ENCODE results near the gene CCDC24. TPM values are rescaled to one million over a fixed set of nuclear protein-coding genes. Genes with fewer than 3 reads are reported as not detected.

The CCDC24 gene
- total and polyA plus RNA-seq, 2 of the 13 experiments (the other 11 are each of a cell fraction or from before 2014, with no cell fraction given): 1.4 to 2.9 TPM

DNA sequence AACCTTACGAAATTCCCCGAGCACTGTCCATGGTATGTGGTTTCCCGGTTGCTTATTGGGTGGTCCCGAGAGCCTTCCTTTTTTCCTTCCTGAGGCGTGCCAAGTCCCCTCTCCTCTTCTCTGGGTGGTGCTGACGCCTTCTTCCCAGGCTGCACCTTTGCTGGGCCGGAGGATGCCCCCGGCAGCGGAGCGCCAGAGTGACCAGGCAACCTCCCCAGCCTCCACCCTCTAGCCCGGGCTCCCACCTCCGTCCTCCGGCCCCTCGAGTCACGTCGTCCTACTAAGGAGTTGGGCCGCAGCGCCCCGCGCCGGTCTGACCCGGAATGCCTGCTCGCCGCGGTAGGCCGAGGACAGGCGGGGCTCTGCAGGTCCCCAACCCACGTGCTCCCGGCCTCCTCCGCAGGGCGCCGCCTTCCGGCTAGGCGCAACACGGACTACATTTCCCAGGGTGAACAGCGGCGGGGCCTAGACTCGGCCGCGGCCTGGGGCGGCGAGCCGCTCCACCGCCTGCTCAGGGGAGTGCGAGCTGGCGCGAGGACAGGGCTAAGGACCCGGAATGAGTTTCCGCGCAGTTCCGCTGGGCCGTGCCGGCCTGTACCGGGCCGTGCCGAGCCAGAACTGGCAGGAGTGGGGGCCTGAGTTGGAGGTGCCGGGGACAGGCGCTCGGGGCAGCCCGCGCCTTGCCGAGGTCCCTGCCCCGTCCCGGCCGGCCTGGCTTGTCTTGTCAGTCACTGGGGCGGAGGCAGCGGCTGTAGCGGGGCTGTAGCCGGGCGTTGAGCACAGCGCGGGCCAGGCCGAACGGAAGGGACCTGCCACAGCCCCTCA, 45.0 kb upstream of the CCDC24 start, which contains the start of gene IPO13 (continued):
- peak; percentile 97 for TF ChIP-seq MEIS1 (CRISPR knock-in tag; IDR thresholded peaks at IDR 0.05; ENCODE audit: borderline replicate concordance)
- 0 out of 2 replicates have a peak, but pooled peaks have one; percentile 4 for TF ChIP-seq ZNF12 (CRISPR knock-in tag; IDR thresholded peaks at IDR 0.05)
- peak; percentile 58; the same call in 1 of the 2 replicates for TF ChIP-seq RXRB (CRISPR knock-in tag; IDR thresholded peaks at IDR 0.05; ENCODE audit: borderline replicate concordance)
- TF ChIP-seq ZNF773 (CRISPR knock-in tag; IDR thresholded peaks at IDR 0.05; ENCODE audit: borderline replicate concordance): no peak
- TF ChIP-seq THYN1 (CRISPR knock-in tag; IDR thresholded peaks at IDR 0.05; ENCODE audit: borderline replicate concordance, low read depth): no peak
- peak; percentile 88; the same call in 1 of the 2 replicates for TF ChIP-seq SIN3A (IDR thresholded peaks at IDR 0.05; ENCODE audit: borderline replicate concordance, low read depth, low read length)
- TF ChIP-seq HDAC2 (CRISPR knock-in tag; IDR thresholded peaks at IDR 0.05): peak; percentile 65
- TF ChIP-seq, protein P1, sequence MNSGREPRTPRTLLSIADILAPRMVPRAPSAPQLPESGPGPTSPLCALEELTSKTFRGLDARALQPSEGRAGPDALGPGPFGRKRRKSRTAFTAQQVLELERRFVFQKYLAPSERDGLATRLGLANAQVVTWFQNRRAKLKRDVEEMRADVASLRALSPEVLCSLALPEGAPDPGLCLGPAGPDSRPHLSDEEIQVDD (CRISPR knock-in tag; IDR thresholded peaks at IDR 0.05; ENCODE audit: borderline replicate concordance): no peak
- no peak for TF ChIP-seq TCF7L2 (IDR thresholded peaks at IDR 0.05; ENCODE audit: low read depth, low read length)
- peak; percentile 57; the same call in 1 of the 2 replicates for TF ChIP-seq ARHGAP35 (CRISPR knock-in tag; IDR thresholded peaks at IDR 0.05; ENCODE audit: borderline replicate concordance)
- no peak for TF ChIP-seq NFATC3 (CRISPR knock-in tag; IDR thresholded peaks at IDR 0.05)
- TF ChIP-seq SP1 (IDR thresholded peaks at IDR 0.05): no peak
- peak; percentile 60 for TF ChIP-seq SP1 (CRISPR knock-in tag; IDR thresholded peaks at IDR 0.05)
- peak; percentile 78; the same call in 1 of the 2 replicates for TF ChIP-seq ZNF598 (CRISPR knock-in tag; IDR thresholded peaks at IDR 0.05; ENCODE audit: borderline replicate concordance)
- TF ChIP-seq SP4 (CRISPR knock-in tag; IDR thresholded peaks at IDR 0.05): peak; percentile 89
- no peak for TF ChIP-seq ZNF879 (CRISPR knock-in tag; IDR thresholded peaks at IDR 0.05)
- TF ChIP-seq SMAD3 (CRISPR knock-in tag; IDR thresholded peaks at IDR 0.05): peak; percentile 88
- no peak; the same call in 1 of the 2 replicates for TF ChIP-seq ZFP90 (CRISPR knock-in tag; IDR thresholded peaks at IDR 0.05; ENCODE audit: borderline replicate concordance)
- TF ChIP-seq, protein P2, sequence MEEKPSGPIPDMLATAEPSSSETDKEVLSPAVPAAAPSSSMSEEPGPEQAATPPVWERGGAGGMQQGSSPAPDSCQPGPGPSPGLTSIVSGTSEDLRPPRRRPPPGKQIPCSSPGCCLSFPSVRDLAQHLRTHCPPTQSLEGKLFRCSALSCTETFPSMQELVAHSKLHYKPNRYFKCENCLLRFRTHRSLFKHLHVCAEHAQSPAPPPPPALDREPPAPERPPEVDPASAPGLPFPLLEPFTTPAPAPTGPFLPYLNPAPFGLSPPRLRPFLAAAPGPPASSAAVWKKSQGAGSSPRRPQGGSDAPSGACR (CRISPR knock-in tag; IDR thresholded peaks at IDR 0.05): peak; percentile 53
- TF ChIP-seq, protein P3, sequence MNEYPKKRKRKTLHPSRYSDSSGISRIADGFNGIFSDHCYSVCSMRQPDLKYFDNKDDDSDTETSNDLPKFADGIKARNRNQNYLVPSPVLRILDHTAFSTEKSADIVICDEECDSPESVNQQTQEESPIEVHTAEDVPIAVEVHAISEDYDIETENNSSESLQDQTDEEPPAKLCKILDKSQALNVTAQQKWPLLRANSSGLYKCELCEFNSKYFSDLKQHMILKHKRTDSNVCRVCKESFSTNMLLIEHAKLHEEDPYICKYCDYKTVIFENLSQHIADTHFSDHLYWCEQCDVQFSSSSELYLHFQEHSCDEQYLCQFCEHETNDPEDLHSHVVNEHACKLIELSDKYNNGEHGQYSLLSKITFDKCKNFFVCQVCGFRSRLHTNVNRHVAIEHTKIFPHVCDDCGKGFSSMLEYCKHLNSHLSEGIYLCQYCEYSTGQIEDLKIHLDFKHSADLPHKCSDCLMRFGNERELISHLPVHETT (CRISPR knock-in tag; conservative IDR thresholded peaks at IDR 0.05): peak; percentile 84; the same call in 1 of the 2 replicates
- TF ChIP-seq HDAC6 (IDR thresholded peaks at IDR 0.05; ENCODE audit: low read depth, low read length): peak; percentile 94; the same call in 1 of the 2 replicates
- TF ChIP-seq TRIM24 (CRISPR knock-in tag; IDR thresholded peaks at IDR 0.05): no peak
- TF ChIP-seq TBL1XR1 (IDR thresholded peaks at IDR 0.05; ENCODE audit: borderline replicate concordance, low read length, partially characterized antibody): peak; percentile 44
- TF ChIP-seq DMAP1 (CRISPR knock-in tag; IDR thresholded peaks at IDR 0.05): peak; percentile 93

Data from HepG2 (cell line).